Myocyte (in vitro differentiated cells): ENCODE measurements around the gene HLA-E. TPM values are rescaled to one million over a fixed set of nuclear protein-coding genes. Genes with fewer than 3 reads are reported as not detected.
A peak's percentile ranks its signal among the peaks of the same experiment; 100 is the strongest.
"Not testable (repeated sequence)": the region's sequence is repeated elsewhere in the genome, so short reads cannot be mapped to it uniquely, and the experiment has no call there.

Source experiments
- DNase-seq: peaks from one replicate; pipeline ENCODE4 v3.0.0-alpha.2; 2012; ENCODE audit warnings: low read depth
- polyA plus RNA-seq: library from polyadenylated mRNA; unstranded; fragments of >200 nt; gene quantifications from one replicate; pipeline ENCODE4 v1.2.1, GENCODE V29; 2012; ENCODE audit warnings: missing spikeins
- total RNA-seq: library from RNA; depleted of rRNA; stranded (reverse); fragments of >200 nt; gene quantifications from 2 replicates; pipeline ENCODE4 v1.2.3, GENCODE V29; 2014

Gene HLA-E
- 87.4 and 91.7 TPM in 2 replicates for total RNA-seq
- 112 TPM for polyA plus RNA-seq

DNA sequence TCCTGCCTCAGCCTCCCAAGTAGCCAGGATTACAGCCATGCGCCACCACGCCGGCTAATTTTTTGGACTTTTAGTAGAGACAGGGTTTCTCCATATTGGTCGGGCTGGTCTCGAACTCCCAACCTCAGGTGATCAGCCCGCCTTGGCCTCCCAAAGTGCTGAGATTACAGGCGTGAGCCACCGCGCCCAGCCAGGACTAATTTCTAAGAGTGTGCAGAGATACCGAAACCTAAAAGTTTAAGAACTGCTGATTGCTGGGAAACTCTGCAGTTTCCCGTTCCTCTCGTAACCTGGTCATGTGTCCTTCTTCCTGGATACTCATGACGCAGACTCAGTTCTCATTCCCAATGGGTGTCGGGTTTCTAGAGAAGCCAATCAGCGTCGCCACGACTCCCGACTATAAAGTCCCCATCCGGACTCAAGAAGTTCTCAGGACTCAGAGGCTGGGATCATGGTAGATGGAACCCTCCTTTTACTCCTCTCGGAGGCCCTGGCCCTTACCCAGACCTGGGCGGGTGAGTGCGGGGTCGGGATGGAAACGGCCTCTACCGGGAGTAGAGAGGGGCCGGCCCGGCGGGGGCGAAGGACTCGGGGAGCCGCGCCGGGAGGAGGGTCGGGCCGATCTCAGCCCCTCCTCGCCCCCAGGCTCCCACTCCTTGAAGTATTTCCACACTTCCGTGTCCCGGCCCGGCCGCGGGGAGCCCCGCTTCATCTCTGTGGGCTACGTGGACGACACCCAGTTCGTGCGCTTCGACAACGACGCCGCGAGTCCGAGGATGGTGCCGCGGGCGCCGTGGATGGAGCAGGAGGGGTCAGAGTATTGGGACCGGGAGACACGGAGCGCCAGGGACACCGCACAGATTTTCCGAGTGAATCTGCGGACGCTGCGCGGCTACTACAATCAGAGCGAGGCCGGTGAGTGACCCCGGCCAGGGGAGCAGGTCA lies at the start of gene HLA-E:
HLA-E (plus strand) TSS at position 429 of the 945 bp plus-strand sequence; CDS start at position 452, 23 bp downstream.
- peak; percentile 99 for DNase-seq

DNA sequence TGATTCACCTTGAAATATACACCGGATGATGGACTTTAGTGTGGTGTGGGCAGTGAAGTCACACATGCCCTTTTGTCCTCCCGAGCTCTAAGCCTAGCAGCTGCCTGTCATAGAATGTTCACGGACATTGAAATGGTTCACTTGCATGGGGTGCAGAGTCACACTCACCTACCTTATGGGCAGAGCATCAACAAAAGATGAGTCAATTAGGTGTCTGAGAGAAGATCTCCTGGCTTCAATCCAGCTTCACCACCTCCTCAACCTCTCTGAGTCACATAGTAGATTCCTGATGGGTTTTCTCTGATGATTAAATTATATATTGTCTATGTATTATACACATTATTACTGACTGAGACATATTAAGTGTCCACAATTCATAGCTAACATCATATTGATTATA lies 48.1 kb upstream of the HLA-E start:
- no peak for DNase-seq

GRCh38 chr6:30443657-30444450 lies 45.5 kb upstream of the HLA-E start:
- DNase-seq = no peak

- DNase-seq = no peak
Measured at GRCh38 chr6:30444451-30444742, 44.9 kb upstream of the HLA-E start.

- DNase-seq = no peak
Measured at GRCh38 chr6:30446259-30446658, 43.0 kb upstream of the HLA-E start.

- no peak for DNase-seq
Measured at GRCh38 chr6:30447237-30447636, 42.1 kb upstream of the HLA-E start.

- no peak for DNase-seq
Measured at GRCh38 chr6:30450548-30450908, 38.8 kb upstream of the HLA-E start.

DNA sequence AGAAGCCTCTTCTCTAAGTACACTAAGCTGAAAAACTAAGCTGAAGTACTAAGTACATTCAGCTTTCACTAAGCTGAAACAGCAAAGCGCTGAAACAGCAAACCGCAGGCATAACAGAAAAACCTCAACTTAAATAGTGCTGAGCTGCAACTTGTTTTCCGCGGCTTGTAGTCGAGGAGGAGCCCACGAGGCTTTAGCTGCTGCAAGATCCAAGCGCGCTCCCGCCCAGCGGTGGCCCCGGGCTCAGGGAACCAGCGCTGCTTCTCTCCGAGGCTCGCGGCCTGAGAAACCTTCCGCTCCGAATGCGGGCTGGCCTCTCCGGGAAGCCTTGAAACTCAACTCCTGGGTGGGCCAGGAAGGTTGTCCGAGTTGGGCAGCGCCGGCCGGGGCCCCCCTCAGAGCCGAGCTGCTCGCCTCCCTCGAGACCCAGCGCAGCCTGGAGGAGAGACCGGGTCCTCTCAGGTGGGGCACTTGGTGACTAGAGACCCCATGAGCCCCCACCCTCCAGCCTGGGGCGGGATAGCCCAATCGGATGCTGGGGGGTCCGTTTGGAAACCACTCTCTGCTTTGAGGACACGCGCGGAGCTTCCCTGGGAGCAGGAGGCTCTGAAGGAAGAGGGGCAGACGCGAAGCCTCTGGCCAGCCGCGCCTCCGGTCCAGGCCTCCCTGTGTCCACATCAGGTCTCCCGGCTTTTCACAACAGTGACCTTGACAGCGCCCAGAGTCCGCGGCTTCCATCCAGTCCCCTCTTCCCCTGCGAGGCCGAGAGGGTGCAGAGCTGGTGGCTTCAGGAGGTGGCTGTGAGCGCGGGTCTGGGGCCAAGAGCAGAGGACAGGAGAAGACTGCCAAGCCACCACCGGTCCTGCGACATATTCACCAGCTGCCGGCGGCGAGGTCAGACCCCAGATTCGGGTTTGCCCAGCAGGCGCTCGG lies 38.1 kb upstream of the HLA-E start:
- peak; percentile 66 for DNase-seq

GRCh38 chr6:30452736-30453507 lies 36.4 kb upstream of the HLA-E start:
- DNase-seq = no peak

- peak; percentile 84 for DNase-seq
Measured at GRCh38 chr6:30453508-30454116, 35.7 kb upstream of the HLA-E start.

GRCh38 chr6:30459145-30459544 lies 30.2 kb upstream of the HLA-E start:
- no peak for DNase-seq

DNA sequence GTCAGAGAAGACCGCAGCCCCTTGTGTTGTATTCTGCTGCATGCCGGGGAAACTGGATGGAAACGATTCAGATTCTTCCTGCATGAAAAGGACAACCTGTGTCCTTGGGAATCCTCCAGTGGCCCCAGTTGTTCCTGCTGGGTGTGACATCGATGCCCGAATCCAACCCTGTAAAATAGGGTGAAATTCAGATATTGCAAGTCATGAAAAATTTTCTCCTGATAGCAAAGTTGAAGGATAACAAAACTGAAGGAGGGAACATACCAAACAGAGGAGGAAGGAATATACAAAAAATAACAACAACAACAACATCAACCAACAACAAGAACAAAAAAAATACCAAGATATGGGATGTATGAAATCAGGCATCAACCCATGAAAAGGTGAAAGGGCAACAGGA lies 28.3 kb upstream of the HLA-E start:
- no peak for DNase-seq

GRCh38 chr6:30462482-30462881 lies 26.8 kb upstream of the HLA-E start:
- DNase-seq = no peak

GRCh38 chr6:30463242-30463641 lies 26.1 kb upstream of the HLA-E start:
- DNase-seq = no peak

DNA sequence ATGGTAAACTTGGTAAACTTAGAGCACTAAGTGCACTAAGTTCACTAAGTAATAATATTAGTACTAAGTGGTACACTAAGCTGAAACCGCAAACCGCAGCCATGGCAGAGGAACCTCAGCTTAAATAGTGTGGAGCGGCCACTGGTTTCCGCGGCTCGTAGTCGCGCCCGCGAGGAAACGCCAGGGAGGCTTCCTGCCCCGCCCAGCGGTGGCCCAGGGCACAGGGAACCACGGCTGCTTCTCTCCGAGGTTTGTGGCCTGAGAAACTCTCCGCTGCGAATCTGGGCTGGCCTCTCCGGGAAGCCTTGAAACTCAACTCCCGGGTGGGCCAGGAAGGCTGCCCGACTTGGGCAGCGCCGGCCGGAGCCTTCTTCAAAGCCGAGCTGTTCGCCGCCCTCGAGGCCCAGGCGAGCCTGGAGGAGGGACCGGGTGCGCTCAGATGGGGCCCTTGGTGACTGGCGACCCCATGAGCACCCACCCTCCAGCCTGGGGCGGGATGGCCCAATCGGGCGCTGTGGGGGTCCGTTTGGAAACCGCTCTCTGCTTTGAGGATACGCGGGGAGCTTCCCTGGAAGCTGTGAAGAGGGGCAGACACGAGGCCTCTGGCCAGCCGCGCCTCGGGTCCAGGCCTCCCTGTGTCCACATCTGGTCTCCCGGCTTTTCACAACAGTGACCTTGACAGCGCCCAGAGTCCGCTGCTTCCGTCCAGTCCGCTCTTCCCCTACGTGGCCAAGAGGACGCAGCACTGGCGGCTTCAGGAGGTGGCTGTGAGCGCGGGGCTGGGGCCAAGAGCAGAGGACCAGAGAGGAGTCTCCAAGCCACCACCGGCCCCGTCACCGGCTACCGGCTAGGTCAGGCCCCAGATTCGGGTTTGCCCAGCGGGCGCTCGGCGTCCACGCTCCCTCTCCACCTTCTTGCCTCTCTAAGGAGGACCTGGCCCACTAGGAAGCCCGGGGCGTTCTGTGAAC lies 25.4 kb upstream of the HLA-E start:
- DNase-seq = peak; percentile 90

DNA sequence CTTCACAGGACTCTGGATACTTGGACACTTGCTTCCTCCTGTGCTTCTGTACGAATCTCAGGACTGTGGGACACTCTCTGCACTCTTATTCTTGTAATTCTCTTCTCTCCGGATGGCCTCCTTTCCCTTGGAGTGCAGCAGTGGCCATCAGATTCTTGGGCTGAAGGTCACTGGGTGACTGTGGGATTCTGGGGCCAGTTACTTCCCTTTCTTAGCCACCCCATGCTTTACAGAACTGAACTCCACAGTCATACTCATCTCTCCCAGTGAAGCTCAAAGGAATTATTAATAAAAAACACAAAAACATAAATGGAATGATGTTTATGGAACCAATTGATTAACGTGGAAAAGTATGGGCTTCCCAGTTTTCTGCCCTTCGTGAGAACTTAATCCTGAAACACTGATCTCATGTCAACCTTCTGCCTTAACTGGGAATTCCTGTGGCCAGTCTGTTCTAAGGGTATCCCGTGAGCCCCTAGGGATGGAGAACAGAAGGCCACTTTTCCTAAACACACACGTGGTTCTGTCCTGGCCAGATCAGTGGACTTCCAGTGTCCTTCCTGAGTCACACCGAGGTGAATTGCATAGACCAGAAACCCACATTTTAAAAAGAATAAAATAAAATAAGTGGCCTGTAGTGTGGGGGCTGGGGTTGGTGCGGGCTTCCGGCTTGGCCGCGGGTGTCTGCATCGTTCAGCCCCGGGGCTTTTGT lies 23.6 kb upstream of the HLA-E start:
- no peak for DNase-seq

DNA sequence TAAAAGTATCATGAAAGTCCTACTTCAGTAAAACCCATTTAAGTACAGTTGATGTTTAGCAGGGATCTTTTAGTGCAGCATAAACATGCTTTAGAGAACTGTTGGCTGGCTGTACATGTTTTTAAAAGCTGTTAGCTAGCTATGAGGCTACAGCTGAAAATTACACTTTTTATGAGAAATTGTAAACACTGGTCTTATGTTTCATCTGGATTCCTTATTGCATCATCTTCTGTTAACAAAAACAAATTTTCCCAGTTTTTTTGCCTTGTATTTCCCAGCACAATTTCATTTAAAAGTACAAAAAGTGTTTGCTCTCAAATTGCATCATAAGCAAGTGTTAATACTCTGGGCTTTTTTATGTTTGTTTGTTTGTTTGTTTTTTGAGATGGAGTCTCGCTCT lies 18.3 kb upstream of the HLA-E start:
- DNase-seq = no peak

GRCh38 chr6:30475116-30475515 lies 14.2 kb upstream of the HLA-E start:
- DNase-seq = not testable (repeated sequence)
